ENCODE measurements around the gene CLPX. TPM values are rescaled to one million over a fixed set of nuclear protein-coding genes. Genes with fewer than 3 reads are reported as not detected.

Gene CLPX
- total RNA-seq, 1 experiment from 2014 or later = 44.1 TPM

DNA sequence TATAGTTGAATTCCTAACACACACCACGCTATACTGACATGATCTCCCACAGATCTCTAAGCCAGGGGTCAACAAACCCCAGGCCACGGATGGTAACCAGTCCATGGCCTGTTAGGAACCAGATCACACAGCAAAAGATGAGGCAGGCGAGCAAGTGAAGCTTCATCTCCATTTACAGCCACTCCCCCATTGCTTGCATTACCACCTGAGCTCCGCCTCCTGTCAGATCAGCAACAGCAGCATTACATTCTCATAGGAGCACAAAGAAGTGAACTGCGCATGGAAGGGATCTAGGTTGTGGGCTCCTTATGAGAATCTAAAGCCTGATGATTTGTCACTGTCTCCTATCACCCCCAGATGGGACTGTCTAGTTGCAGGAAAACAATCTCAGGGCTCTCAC lies 54.2 kb downstream of the CLPX start:
- H3K9me2 ChIP-seq (ENCODE audit: insufficient read depth) = no peaks in the 10 kb centered on the region
- intact Hi-C loops (cut with micrococcal nuclease; ENCODE audit: unreplicated experiment) = no loop called here
- no peak overlapping the region for H3K27ac ChIP-seq
- H3K4me2 ChIP-seq = no peak overlapping the region
- no peaks in the 10 kb centered on the region for H3K27me3 ChIP-seq (ENCODE audit: insufficient read depth, low read depth)
- 0 out of 2 replicates have a peak, but pooled peaks cover 3% of the 10 kb centered on the region for H4K20me1 ChIP-seq (ENCODE audit: insufficient read depth)
- ChIA-PET CTCF (no interaction called here), POLR2A (ENCODE audit: unreplicated experiment) (no interaction called here)
- no peak for TF ChIP-seq CTCF (conservative IDR thresholded peaks at IDR 0.05)
- TF ChIP-seq EZH2 (IDR thresholded peaks at IDR 0.05; ENCODE audit: low read depth) = no peak
- H3K36me3 ChIP-seq (ENCODE audit: low read depth) = no peaks in the 10 kb centered on the region
- no TSS peak for BruUV-seq (replicated peaks)
- no peak overlapping the region for H2AFZ ChIP-seq
- H3K9me3 ChIP-seq (ENCODE audit: insufficient read depth, low read depth) = no peaks in the 10 kb centered on the region
- H3K79me2 ChIP-seq (ENCODE audit: low read depth) = peaks cover 22% of the 10 kb centered on the region
- DNase-seq = no peak
- no peak overlapping the region for H3K4me3 ChIP-seq
- H3K4me1 ChIP-seq (replicated peaks; ENCODE audit: insufficient read depth) = 0 out of 2 replicates have a peak, but pooled peaks cover 5% of the 10 kb centered on the region
- H3F3A ChIP-seq (ENCODE audit: insufficient read depth, low read depth) = no peaks in the 10 kb centered on the region

GRCh38 chr15:65115542-65115941 lies 69.6 kb downstream of the CLPX start:
- DNase-seq = no peak
- H3K4me1 ChIP-seq (replicated peaks; ENCODE audit: insufficient read depth) = no peaks in the 10 kb centered on the region
- H2AFZ ChIP-seq = no peak overlapping the region
- H3K36me3 ChIP-seq (ENCODE audit: low read depth) = no peaks in the 10 kb centered on the region; the same call in 1 of the 2 replicates
- BruUV-seq (replicated peaks) = no TSS peak
- H3K4me3 ChIP-seq = no peak overlapping the region
- intact Hi-C loops (cut with micrococcal nuclease; ENCODE audit: unreplicated experiment) = no loop called here
- ChIA-PET CTCF (no interaction called here), POLR2A (ENCODE audit: unreplicated experiment) (interaction anchor here (0.5 kb wide), 1 partner anchor 8 kb away, joined by 12 read pairs; no protein-coding TSS in a partner anchor)
- H3K27ac ChIP-seq = no peak overlapping the region
- TF ChIP-seq EZH2 (IDR thresholded peaks at IDR 0.05; ENCODE audit: low read depth) (no peak), CTCF (conservative IDR thresholded peaks at IDR 0.05) (no peak)
- H3K27me3 ChIP-seq (ENCODE audit: insufficient read depth, low read depth) = no peaks in the 10 kb centered on the region
- no peaks in the 10 kb centered on the region for H3K79me2 ChIP-seq (ENCODE audit: low read depth)
- H4K20me1 ChIP-seq (ENCODE audit: insufficient read depth) = no peaks in the 10 kb centered on the region
- H3K4me2 ChIP-seq = no peak overlapping the region
- no peaks in the 10 kb centered on the region for H3K9me3 ChIP-seq (ENCODE audit: insufficient read depth, low read depth)
- H3K9me2 ChIP-seq (ENCODE audit: insufficient read depth) = no peaks in the 10 kb centered on the region
- no peaks in the 10 kb centered on the region for H3F3A ChIP-seq (ENCODE audit: insufficient read depth, low read depth)

GRCh38 chr15:65115086-65115485 lies 70.1 kb downstream of the CLPX start, which contains the start of gene UBAP1L:
TSS of gene UBAP1L (minus strand) at chr15:65115200. CDS start at chr15:65106215, 8,985 bp downstream.
- Histone ChIP-seq H4K20me1 (ENCODE audit: insufficient read depth) (no peaks in the 10 kb centered on the region), H3K4me2 (no peak within 1 kb of the TSS), H3K4me3 (no peak within 1 kb of the TSS), H2AFZ (no peak within 1 kb of the TSS), H3F3A (ENCODE audit: insufficient read depth, low read depth) (no peaks in the 10 kb centered on the region), H3K9me3 (ENCODE audit: insufficient read depth, low read depth) (no peaks in the 10 kb centered on the region), H3K4me1 (replicated peaks; ENCODE audit: insufficient read depth) (no peaks in the 10 kb centered on the region), H3K79me2 (ENCODE audit: low read depth) (no peaks in the 10 kb centered on the region), H3K27ac (no peak within 1 kb of the TSS), H3K27me3 (ENCODE audit: insufficient read depth, low read depth) (no peaks in the 10 kb centered on the region), H3K9me2 (ENCODE audit: insufficient read depth) (no peaks in the 10 kb centered on the region), H3K36me3 (ENCODE audit: low read depth) (no peaks in the 10 kb centered on the region; the same call in 1 of the 2 replicates)
- intact Hi-C loops (cut with micrococcal nuclease; ENCODE audit: unreplicated experiment) = no loop called here
- CTCF ChIA-PET = no interaction called here
- TF ChIP-seq EZH2 (IDR thresholded peaks at IDR 0.05; ENCODE audit: low read depth) (no peak), CTCF (conservative IDR thresholded peaks at IDR 0.05) (no peak)
- no TSS peak for BruUV-seq (replicated peaks)
- no peak for DNase-seq
- POLR2A ChIA-PET (ENCODE audit: unreplicated experiment) = no interaction called here
